ENCODE data around the gene IGFN1.

Gene IGFN1

DNA sequence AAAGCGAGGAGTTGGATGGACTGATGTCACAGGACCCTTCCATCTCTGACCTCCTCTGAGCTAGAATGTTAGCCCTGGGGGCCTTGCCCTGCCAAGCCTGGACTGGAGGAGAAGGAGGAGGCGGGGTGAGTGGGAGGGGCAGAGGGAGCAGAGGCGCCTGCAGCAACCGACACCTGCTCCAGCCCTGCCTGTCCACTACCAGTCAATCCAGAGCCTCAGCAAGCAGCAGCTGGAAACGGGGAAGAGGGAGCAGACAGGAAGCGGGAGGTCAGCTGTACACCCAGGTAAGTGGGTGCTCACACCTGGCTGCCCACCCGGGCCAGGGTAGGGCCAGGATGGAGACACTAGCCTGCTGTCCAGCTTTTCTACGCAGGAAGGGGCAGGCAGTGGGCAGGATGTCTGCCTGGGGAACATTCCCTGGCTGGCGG lies at the start of gene IGFN1:
TSS of gene IGFN1 (plus strand) at position 201 of the 428 bp plus-strand sequence. CDS start 2,470 bp downstream, outside the sequence.
- no peak for DNase-seq (ENCODE audit: low read depth in 3 of 3, low spot score in 1 of 3)

DNA sequence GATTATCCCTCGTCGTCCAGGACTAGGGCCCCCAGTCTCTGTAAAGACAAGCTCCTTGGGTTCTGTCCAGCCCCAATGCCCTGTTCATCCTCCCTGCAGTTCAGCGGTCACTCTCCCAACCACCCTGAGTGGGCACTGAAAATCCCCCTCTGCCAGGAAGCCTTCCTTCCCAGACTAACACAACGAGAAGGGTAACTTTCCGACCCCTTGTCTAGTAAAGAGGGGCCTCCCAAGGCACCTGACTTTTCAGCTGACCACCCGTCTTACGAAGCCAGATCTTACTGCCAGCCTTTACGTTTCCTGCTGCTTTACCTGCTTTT lies 49.7 kb upstream of the IGFN1 start:
- DNase-seq (ENCODE audit: low read depth in 3 of 3, low spot score in 1 of 3), result no peak

DNA sequence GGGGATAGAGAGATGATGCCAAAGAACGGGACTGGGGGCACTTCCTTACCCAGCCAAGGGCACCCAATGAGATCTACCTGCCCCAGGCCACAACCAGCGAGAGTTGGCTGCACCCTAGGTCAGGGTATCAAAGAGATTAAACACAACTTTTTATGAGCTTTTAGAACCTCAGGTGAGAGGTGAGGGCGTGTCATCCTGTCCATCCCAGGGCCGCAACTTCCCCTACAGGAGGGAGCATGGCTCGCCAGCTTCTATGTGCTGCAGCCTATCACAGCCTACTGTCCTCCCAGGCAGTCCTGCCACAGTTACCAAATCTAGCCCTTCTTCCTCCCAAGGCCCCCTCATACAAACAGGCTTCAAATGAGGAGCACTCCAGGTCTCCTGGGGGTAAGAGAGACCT lies 49.2 kb upstream of the IGFN1 start:
- no peak for DNase-seq (ENCODE audit: low read depth in 3 of 3, low spot score in 1 of 3)

DNA sequence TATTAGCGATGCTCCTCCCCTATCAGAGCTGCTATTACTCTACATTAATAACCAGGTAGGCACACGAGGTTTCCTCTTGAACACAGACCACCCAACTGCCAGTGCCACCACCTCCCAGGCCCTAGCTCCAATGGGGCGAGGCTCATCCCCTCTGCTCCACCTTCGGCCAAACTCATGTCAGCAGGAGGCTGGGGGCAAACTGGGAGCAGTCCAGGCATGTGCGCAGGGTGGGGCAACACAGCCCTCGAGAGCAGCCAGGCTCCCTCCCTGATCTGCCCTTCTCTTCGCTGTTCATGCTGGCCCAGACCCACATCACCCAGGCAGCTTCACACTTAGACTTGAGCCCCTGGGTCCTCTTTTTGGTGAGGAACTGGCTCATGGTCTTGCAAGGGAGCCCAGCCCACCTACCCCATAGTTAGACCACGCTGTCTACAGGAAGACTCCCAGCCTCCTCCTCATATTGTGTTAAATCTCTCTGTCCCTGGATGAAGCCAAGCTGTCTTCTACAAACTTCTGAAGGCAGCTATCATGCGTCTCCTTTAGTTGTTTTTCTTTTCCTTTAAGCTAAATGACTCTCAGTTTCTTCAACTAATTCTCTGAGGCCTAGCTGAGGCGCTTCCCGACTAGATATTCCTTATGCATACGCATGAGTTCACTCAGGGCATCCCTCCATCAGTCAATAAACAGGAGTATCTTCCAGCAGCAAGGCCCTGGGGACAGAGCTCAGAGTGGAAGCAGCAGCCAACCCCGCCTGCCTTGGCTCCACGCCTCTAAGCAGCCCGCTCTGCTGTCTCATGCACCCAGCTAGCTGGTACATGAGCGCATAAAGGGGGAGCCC lies 48.4 kb upstream of the IGFN1 start:
- DNase-seq (ENCODE audit: low read depth in 3 of 3, low spot score in 1 of 3), result no peak

DNA sequence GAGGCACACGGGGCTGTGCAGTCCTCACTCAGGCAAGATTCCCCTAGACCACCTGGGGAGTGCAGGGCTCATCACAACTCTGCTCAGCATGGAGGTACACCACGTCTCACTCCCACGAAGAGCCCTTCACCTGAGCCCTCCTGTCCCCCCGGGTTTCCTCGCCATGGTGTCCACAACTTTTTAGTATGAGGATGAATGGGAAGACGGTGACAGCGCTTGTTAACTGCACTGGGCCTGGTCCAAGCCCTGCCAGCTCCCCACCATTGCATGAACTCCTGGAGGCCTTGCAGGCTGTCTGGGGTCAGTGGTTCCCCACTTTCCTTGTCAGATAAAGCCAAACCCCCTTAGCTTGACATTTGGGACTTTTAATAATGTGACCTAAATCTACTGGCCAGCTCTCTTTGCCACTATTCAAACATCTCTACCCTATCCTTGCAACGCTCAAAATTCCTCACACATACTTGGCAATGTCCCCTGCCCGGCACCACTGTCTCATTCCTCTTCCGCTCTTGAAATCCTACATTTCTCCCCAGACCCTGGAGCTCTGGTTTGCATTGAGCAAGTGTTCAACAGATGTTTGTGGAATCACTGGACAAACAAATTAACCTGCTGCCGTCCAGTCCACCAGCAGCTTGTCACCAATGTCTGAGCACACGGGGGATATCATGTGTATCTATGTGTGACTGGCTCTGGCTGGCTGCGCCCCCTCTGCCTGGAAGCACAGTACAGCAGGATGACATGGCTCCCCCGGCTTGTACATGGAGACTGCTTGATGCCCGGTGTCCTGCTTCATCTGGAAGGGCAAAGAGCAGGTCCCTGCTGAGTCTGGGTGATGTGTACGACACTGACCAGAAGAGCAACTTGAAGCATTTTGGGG lies 47.5 kb upstream of the IGFN1 start:
- no peak for DNase-seq (ENCODE audit: low read depth in 3 of 3, low spot score in 1 of 3)

DNA sequence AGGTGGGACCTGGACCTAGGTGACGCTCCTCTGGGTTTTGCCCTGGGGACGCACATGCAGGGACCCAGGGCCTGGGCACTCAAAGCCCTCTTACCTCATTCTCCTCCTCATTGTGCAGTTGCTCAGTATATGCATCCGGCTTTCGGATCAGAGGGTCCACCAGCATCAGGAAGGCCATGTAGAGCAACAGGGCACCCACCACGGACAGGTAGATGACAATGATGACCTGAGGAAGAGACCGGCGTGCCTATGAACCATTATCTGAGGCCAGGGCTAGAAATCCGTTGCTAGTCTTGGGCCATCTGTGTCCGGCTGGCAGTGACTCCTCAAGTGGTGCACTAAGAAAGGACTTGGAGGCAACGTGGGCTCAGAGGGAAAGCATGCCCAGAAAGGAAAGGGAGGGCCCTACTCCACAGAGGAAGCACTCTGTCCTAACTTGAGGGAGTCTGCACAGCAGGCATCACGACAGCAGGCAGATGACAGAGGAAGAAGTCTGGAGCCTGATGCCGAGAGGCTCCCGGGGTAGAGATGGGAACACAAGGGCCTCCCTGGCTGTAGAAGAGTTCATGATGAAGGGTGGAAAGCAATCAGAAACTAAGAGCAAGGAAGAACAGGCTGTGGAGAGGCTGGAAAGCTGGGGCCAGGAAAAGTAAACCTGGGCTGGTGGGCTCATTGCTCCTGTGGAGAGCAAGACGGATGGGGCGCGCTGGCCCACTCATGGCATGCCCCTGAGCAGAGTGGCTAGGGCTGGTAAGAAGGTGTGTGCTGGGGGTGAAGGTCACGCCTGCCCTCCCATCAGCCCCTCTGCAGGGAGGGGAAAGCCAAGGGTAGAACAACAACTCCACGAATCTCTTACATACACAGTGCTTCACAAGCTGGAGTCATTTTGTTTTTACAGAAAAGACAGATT lies 46.6 kb upstream of the IGFN1 start:
- DNase-seq (ENCODE audit: low read depth in 3 of 3, low spot score in 1 of 3), result no peak

DNA sequence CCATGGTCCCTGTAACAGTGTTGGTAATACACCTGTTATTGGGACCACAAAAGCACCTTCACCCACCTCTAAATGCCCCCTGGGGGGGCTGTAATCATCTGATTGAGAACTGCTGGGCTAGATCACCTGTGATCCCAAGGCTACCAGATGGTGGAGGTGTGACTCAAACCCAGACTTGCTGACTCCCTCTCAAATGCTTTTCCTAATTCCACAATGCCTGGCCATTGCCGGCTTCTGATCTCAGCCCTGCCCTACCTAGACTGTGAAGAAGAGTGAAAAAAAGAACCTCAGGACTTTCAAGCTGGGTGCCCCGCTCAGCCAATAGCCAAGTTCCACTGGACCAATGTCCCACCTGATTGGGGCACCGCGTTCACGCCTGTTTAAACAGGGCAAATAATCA lies 45.9 kb upstream of the IGFN1 start:
- DNase-seq (ENCODE audit: low read depth in 3 of 3, low spot score in 1 of 3), result no peak

DNA sequence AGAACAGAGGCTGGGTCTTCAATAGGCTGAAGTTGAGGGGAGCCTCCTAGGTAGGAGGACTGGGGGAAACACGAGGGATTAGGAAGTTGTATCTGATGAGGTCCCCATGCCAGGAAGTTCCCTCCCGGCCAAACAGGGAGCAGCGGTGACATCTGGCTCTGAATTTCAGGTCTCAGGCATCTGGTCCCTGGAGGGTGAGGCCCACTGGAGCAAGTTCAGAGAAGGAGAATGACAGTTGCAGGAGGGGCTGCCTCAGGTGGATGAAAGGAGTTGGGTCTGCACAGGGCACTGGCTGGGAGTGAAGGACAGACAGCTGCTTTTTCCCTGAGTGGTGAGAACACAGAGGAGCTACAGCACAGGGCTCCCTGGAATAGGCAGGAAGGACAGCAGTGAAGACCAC lies 45.5 kb upstream of the IGFN1 start:
- no peak for DNase-seq (ENCODE audit: low read depth in 3 of 3, low spot score in 1 of 3)

DNA sequence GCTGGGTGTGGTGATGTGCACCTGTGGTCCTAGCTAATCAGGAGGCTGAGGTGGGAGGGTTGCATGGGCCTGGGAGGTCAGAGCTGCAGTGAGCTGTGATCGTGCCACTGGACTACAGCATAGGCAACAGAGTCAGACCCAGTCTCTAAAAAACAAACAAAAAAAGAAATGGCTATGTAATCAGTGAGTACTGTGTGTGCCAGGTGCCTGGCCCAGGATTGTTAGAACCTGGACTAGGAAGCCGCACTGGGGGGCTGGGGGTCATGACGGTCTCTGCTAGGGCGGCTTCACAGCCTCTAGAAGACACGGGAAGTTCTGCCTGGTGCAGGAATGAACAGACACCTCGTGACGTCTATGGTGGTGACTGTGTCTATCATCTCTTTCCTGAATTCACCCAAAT lies 44.8 kb upstream of the IGFN1 start:
- no peak for DNase-seq (ENCODE audit: low read depth in 3 of 3, low spot score in 1 of 3)

DNA sequence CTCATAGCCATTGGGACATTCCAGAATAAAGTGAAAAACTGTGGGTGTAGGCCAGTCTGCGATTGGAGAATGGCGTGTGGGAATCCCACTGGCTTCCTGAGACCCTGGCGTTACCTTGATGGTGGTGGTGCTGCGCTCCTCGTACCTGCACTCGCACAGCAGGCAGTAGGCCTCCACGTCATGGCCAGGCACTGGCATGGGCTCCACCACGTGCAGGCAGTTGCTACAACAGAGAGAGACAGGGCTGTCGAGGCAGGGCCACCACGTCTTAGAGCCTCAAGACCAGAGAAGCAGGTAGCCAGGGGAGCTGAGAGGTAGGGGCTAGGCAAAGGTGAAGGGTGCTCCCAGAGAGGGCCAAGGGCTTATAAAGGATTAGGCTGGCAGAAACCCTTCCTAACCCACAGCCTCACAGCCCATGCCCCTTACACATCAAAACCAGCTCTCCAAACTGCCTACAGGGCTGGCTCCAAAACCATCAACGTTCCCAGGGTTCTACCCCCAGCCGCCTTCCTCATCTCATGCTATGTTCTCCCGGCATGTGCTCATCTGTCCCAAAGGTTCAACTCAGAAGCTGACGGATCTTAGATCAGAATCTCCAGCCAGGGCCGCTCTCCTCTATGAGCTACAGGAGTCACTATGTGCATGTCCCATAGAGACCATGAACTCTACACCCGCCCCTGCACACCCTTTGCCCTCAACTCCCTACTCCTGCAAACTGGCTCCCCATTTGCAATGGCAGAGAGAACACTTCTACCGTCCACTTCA lies 43.8 kb upstream of the IGFN1 start:
- no peak for DNase-seq (ENCODE audit: low read depth in 3 of 3, low spot score in 1 of 3)

DNA sequence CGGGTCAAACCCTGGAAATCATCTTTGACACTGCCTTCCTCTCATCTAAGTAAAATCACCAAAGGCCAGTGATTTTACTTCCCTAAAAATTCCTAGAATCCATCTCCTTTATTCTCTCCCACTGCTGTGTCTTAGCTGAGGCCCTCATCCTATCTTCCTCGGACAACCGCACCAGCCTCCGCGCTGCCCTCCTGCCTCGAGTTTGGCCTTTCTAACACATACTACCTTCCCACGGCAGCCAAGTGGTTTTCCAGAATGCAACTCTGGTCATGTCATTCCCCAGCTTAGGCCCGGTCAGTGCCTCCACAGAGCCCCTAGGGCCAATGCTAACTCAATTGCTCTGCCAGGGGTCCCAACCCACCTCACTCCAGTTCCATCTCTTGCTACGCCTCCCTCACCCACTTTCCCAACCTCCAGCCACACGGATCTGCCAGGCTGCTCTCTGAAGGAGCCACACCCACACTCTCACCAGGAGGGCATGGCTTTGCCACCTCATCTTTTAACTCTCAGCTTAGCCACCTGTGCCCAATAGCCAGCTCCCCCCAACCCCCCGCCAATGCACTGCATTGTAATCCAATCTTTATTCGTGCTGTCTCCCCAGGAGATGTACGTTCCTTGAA lies 43.1 kb upstream of the IGFN1 start:
- DNase-seq (ENCODE audit: low read depth in 3 of 3, low spot score in 1 of 3), result no peak

DNA sequence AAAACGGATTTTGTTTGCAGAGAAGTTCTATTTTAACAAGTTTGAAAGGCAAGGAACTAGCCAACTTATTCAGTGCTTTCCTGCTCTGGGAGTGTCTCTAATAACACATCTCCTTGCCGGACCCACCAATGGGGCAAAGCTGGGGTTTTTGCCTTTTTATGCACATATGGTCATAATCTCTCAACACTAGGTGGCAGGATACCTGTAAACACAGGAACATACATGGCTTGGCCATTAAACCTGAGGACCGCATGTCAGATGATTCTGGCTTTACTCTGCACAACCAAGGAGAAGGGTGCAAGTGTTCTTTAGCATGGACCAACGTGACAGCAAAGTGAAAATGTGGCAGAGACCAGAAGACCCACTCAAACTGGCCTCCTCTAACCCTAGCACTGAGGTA lies 41.2 kb upstream of the IGFN1 start:
- no peak for DNase-seq (ENCODE audit: low read depth in 3 of 3, low spot score in 1 of 3)

DNA sequence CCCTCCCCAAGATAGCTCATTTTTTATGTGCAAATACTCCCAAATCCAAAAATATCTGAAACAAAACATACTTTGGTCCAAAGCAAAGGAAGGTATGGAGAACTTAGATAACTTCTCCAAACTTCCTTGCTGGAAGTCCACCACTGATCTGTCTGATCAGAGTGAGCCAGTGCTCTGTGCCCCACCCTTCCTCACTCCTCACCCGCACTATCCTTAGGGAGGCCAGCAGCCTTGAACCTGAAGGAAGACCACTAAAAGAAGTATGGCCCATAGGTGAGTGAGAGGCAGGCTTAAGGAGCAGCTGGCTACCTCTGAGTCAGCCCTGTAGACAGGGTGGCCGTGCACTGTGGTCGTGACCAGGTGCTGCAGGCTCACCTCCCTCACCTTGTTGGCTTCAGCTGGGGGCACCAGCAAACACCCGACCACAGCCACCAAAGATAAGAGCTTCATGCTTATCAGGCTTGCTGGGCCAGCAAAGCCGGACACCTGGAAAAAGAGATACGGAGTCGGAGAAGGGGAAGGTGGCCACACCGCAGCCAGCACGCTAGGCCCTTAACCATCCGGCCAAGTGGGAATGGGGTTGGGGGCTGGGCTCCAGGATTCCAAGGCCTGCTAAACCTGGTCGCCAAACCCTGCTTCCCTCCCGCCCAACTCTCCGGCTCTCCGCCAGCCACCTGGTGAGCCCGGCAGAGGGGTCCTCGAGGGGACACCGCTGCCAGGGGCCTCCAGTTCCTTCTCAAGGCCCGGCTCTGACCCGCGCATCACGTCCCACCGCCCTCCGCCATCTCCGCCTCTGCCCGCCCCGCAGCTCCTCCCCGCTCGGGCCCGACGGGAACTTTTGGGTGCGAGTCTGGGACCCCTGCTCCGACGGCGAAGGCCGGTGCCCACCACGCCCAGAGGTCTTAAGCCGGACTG lies 36.9 kb upstream of the IGFN1 start:
- DNase-seq (ENCODE audit: low read depth in 3 of 3, low spot score in 1 of 3), result peak in 1 of 3 donors; percentile 18

DNA sequence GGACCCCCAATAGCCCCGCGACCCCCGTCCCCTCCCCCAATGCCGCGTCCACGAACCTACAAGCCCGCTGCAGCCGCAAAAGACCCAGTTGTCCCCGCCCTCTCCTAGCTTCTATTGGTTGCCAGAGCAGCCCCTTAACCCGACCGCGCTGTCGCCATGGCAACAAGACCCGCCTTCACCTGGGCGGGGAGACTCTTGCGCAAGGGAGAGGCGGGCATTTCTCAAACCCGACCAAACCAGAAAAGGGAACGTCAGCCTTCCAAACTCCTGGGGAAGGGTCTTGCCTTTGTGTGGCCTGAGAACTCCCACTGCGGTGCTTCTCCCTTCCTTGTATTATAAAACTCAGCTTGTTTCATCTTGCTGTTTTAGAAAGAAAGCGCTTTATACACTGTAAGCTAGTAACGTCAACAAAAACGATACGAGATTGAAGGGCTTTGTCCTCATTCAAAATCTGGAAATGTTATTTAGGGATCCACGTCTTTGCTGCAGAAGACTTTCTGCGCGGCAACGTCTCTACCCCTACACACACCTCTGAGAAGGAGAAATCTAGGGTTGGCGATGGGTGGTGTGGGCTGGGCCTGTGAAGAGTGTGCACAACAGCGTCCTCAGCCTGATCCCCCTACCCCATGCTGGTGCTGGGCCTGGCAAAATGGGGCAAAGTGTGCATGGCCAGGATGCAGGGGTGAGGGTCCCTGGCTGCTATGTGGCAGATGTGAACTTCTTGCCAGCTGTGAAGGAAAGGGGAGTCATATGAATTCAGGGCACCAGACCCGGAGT lies 36.0 kb upstream of the IGFN1 start, which contains the start of gene TMEM9:
TSS of gene TMEM9 (minus strand) at position 86 of the 777 bp plus-strand sequence. CDS start 551 bp downstream, outside the sequence.
- DNase-seq (ENCODE audit: low read depth in 3 of 3, low spot score in 1 of 3), result peak; percentile 96 to 99 (median 97)

DNA sequence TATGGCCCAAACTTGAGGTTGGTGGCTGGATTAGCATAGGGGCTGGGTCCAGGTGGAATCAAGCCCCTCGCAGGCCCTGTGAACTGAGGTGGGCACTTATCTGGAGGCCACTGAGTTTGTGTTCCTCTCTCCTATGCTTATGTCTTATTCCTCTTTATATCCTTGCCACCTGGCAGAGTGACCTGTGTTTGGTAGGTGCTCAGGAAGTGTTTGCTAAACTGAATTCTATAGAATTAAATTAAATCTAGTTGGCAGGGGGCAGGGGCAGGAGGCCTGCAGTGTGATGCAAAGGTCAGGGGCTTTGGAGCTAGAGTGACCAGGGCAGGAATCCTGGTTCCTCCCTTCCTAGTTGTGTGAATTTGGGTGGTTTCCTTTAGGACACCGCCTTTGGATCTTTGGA lies 35.3 kb upstream of the IGFN1 start:
- no peak for DNase-seq (ENCODE audit: low read depth in 3 of 3, low spot score in 1 of 3)

DNA sequence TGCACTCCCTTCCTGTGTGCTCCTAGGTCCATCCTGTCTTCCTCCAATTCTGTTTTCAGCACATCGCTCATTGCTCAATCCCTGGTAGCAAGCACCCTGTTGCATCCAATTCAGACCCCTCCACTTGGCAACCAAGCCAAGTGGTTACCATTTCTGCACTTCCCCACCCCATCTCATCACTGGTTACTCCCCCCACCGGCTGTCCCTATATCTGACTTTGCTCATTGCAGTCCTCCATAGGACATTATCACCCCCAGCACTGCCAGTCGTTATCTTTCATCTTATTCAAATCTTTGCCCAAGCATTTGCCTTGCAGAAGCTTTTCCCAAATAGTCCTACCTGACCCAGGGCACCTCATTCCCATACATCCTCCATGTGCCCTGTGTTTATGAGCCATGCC lies 34.3 kb upstream of the IGFN1 start:
- DNase-seq (ENCODE audit: low read depth in 3 of 3, low spot score in 1 of 3), result no peak

DNA sequence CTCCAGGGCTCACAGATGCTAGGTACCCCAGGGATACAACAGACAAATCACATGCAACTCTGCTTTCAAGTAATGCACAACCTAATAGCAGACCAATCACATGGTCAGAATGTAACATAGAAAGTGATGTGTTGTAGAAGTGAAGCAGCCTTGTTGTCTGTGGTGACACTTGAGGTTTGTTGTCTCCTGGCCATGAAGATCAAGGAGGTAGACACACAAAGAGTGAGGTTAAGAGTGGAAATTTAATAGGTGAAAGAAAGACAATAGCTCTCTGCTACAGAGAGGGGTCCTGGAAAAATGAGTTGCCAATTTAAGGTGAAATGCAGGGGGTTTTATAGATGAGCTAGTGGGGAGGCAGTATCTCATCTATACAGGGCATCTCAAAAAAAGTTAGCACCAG lies 33.8 kb upstream of the IGFN1 start:
- DNase-seq (ENCODE audit: low read depth in 3 of 3, low spot score in 1 of 3), result no peak

DNA sequence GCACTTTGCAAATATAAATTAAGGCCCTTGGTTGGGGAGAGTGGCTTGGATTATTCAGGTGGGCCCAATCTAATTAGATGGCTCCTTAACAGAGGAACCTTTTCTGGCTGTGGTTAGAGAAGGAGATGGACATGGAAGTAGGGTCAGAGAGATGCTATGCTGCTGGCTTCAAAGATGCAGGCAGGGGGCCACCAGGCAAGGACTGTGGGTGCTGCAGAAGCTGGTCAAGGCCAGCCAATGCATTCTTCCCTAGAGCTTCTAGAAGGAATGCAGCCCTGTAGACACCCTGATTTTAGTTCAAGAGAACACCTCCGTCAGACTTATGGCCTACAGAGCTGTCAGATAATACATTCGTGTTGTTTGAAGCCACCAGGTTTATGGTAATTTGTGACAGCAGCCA lies 32.7 kb upstream of the IGFN1 start:
- no peak for DNase-seq (ENCODE audit: low read depth in 3 of 3, low spot score in 1 of 3)
